ENCODE results near the gene SH3GL1. TPM values are rescaled to one million over a fixed set of nuclear protein-coding genes. Genes with fewer than 3 reads are reported as not detected.

SH3GL1 gene
- total RNA-seq, 2 donors from 2014 or later, result 47.3 to 56.9 TPM

DNA sequence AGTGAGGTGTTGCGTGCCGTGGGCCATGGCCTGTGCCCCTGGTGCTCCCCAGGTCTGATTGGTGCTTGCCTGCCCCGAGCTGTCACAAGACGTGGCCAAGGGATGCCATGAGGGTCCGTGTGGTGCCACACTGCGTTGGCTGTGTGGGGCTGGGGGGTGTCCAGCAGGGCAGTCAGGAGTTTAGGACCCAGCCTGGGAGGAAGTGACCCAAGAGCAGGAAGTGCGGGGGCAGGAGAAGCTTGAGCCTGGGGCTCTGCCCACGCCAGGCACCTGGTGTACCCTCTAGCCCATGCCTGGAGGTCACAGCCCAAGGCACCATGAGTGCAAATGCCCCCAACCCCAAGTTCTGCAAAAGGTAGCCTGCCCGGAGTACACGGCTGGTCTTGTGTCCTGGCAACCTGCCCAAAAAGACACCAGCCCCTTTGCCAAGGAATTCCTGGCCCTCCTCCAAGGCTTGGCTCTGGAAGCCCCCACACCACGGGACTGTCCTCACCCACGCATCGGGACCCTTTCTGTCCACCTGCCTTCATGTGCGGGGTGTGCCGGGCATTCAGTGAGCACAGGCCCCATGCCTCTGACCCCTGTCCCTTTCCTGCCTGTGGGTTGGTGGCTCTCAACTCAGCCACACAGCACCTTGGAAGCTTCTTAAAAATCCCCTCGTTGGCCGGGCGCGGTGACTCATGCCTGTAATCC is 32.1 kb downstream of the SH3GL1 start:
- DNase-seq (ENCODE audit: low spot score) (no peak), ATAC-seq (ENCODE audit: insufficient number of reproducible peaks, low FRiP score, low read depth) (no peak)
- H3K27ac ChIP-seq, result no peak overlapping the region
- H3K4me1 ChIP-seq (ENCODE audit: control insufficient read depth in 1 of 2, low read depth in 2 of 2), result peaks cover 26 to 53% of the 10 kb centered on the region in 2 donors
- no peaks in the 10 kb centered on the region for H3K9me3 ChIP-seq
- TF ChIP-seq, protein P1, sequence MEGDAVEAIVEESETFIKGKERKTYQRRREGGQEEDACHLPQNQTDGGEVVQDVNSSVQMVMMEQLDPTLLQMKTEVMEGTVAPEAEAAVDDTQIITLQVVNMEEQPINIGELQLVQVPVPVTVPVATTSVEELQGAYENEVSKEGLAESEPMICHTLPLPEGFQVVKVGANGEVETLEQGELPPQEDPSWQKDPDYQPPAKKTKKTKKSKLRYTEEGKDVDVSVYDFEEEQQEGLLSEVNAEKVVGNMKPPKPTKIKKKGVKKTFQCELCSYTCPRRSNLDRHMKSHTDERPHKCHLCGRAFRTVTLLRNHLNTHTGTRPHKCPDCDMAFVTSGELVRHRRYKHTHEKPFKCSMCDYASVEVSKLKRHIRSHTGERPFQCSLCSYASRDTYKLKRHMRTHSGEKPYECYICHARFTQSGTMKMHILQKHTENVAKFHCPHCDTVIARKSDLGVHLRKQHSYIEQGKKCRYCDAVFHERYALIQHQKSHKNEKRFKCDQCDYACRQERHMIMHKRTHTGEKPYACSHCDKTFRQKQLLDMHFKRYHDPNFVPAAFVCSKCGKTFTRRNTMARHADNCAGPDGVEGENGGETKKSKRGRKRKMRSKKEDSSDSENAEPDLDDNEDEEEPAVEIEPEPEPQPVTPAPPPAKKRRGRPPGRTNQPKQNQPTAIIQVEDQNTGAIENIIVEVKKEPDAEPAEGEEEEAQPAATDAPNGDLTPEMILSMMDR (IDR thresholded peaks at IDR 0.05), result no peak
- H3K36me3 ChIP-seq, result peaks cover 25% of the 10 kb centered on the region
- no peak overlapping the region for H3K4me3 ChIP-seq
- H3K27me3 ChIP-seq (replicated peaks; ENCODE audit: insufficient read depth), result no peaks in the 10 kb centered on the region

DNA sequence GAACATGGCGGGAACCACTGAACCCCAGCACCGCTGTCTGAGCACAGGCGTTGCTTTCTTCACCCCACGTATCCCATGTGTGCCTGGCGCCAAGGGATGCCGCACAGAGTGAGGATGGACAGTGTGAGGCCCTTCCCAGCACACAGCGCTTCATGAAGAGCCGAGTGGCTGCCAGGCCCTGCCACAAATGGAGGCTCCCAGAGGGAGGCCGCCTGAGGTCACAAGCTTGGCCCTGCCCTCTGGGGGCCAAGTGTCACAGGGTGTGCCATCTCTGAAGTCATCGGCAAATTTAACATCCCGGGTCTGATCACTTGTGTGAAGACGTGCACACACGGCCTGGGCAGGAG is 32.6 kb downstream of the SH3GL1 start:
- ATAC-seq (ENCODE audit: insufficient number of reproducible peaks, low FRiP score, low read depth) (no peak), DNase-seq (ENCODE audit: low spot score) (no peak)
- Histone ChIP-seq H3K4me1 (ENCODE audit: control insufficient read depth in 1 of 2, low read depth in 2 of 2) (peaks cover 21 to 48% of the 10 kb centered on the region in 2 donors), H3K27me3 (replicated peaks; ENCODE audit: insufficient read depth) (no peaks in the 10 kb centered on the region), H3K9me3 (no peaks in the 10 kb centered on the region), H3K4me3 (no peak overlapping the region), H3K27ac (no peak overlapping the region), H3K36me3 (peaks cover 30% of the 10 kb centered on the region)
- TF ChIP-seq, protein P1 (IDR thresholded peaks at IDR 0.05), result no peak

DNA sequence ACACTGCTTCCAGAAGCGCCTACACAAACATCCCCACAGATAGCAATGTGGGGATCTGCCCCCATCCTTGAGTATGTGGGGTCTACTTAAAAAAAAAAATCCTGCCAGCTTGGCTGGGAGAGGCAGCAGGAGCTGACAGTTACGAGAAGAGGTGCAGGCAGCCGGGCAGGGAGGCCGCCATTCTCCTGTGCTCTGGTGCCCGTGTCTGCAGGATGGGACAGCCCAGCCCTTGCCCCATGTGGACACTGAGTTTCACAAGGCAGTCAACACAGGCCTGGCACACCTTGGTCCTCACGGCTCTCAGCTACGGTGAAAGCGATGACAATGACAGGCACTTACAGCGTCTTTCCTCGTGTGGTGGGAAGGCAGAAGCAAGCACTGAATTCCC is 33.0 kb downstream of the SH3GL1 start:
- Histone ChIP-seq H3K36me3 (peaks cover 33% of the 10 kb centered on the region), H3K9me3 (no peaks in the 10 kb centered on the region), H3K27me3 (replicated peaks; ENCODE audit: insufficient read depth) (no peaks in the 10 kb centered on the region), H3K27ac (no peak overlapping the region), H3K4me1 (ENCODE audit: control insufficient read depth in 1 of 2, low read depth in 2 of 2) (peaks cover 18 to 44% of the 10 kb centered on the region in 2 donors), H3K4me3 (no peak overlapping the region)
- ATAC-seq (ENCODE audit: insufficient number of reproducible peaks, low FRiP score, low read depth), result no peak
- TF ChIP-seq, protein P1 (IDR thresholded peaks at IDR 0.05), result no peak
- no peak for DNase-seq (ENCODE audit: low spot score)

DNA sequence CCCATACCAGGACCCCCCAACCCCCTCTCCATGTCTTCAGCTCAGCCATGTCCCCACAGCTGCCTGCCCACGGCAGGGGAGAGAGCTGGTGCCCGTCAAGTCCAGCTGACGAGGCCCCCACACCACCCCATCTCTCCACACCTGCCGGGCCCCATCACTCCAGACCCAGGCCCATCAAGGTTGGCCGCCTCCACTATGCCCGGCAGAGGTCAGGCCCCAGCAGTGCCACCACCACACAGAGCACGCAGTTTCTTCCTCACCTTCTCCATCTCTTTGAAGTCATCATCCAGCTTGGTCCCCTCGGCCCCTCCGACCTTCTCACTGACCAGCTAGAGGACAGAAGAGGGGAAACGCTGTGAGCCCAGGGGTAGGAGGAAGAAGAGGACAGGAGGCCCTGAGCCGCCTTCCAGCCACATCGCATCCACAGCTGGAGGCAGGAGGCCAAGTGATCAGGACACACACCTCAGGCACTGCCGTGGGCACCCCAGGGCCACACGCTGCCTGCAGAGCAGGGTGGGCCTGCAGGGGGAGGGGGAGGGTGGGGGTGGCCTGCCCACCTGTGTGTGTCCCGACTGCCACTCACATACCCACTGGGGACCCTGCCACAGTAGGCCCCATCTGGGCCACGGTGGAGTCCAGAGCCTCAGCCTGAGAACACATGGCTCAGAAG is 33.5 kb downstream of the SH3GL1 start:
- DNase-seq (ENCODE audit: low spot score) (no peak), ATAC-seq (ENCODE audit: insufficient number of reproducible peaks, low FRiP score, low read depth) (no peak)
- H3K36me3 ChIP-seq, result peaks cover 38% of the 10 kb centered on the region
- no peak overlapping the region for H3K27ac ChIP-seq
- H3K9me3 ChIP-seq, result no peaks in the 10 kb centered on the region
- H3K4me3 ChIP-seq, result no peak overlapping the region
- TF ChIP-seq, protein P1 (IDR thresholded peaks at IDR 0.05), result no peak
- H3K4me1 ChIP-seq (ENCODE audit: control insufficient read depth in 1 of 2, low read depth in 2 of 2), result peaks cover 18 to 39% of the 10 kb centered on the region in 2 donors
- no peaks in the 10 kb centered on the region for H3K27me3 ChIP-seq (replicated peaks; ENCODE audit: insufficient read depth)

DNA sequence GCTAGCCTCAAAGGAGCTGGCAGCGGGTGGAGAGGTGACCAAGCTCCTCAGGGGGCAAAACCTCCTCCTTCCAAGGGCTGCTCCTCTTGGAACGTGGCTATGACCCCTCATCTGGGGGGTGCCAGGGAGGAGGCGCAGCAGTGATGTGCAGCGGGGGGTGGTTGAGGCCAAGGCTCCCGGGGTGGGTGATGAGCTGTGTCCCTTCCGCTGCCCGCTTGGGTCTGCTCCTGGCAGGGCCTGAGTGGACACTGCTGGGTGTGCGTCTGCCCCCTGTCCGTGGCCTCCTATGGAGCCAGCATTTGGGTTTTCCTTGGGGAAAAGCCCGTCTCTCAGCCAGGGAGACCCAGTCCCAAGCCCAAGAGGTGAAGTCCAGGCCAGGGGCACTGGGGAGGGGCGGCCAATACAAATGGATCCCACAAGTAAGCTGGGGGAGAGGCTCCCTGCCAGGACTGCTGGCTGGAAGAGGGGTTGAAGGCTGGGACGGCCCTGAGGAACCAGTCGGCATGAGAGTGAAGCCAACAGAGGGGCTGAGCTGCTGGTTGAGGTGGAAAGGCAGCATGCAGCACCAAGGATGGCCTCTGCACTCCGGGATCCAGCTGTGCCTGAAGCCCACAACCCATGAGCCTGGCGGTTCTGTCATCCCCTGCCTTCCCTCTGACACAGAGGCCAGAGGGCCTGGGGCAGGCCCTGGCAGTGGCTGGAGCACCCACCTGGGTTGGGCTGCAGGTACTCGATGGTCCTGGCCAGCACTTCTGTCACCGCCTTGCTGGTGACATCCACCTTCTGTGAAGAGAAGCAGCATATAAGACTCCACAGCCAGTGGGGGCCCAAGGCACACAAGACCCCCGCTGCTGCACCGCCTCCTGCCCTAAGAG is 34.3 kb downstream of the SH3GL1 start:
- no peak overlapping the region for H3K27ac ChIP-seq

More for the DNA sequence above, 34.3 kb downstream of the SH3GL1 start:
- TF ChIP-seq, protein P1 (IDR thresholded peaks at IDR 0.05), result no peak
- Histone ChIP-seq H3K36me3 (peaks cover 44% of the 10 kb centered on the region), H3K4me3 (no peak overlapping the region), H3K27me3 (replicated peaks; ENCODE audit: insufficient read depth) (no peaks in the 10 kb centered on the region), H3K4me1 (ENCODE audit: control insufficient read depth in 1 of 2, low read depth in 2 of 2) (peaks cover 18 to 31% of the 10 kb centered on the region in 2 donors), H3K9me3 (no peaks in the 10 kb centered on the region)
- DNase-seq (ENCODE audit: low spot score) (no peak), ATAC-seq (ENCODE audit: insufficient number of reproducible peaks, low FRiP score, low read depth) (no peak)
